HepG2 (cell line): ENCODE data around the gene HDLBP. TPM values are rescaled to one million over a fixed set of nuclear protein-coding genes. Genes with fewer than 3 reads are reported as not detected.
A peak's percentile ranks its signal among the peaks of the same experiment; 100 is the strongest.

Source experiments
- ARNT ChIP-seq: fragments of 450-650 bp; IDR thresholded peaks from 2 replicates; pipeline ENCODE4 v1.6.1; 2017
- ERF ChIP-seq: IDR thresholded peaks from 2 replicates; pipeline ENCODE4 v1.6.1; 2018; ENCODE audit warnings: missing biosample characterization, missing genetic modification reagents
- KAT8 ChIP-seq: IDR thresholded peaks from 2 replicates; pipeline ENCODE4 v1.6.1; 2016; ENCODE audit warnings: missing genetic modification reagents, missing compliant biosample characterization
- KLF16 ChIP-seq, 2 experiments: sonication (generic) in 1 of 2; formaldehyde crosslinking in 1 of 2; IDR thresholded peaks; 2 replicates each; pipeline versions ENCODE4 v1.6.1 to v1.8.0; 2016 to 2023; ENCODE audit warnings: missing genetic modification reagents in 2 of 2, missing compliant biosample characterization in 1 of 2
- NFKBIZ ChIP-seq: IDR thresholded peaks from 2 replicates; pipeline ENCODE4 v1.6.1; 2018; ENCODE audit warnings: missing genetic modification reagents, missing compliant biosample characterization
- NFYB ChIP-seq: sonication (generic); formaldehyde crosslinking; IDR thresholded peaks from 2 replicates; pipeline ENCODE4 v1.4.0; 2020; ENCODE audit warnings: missing genetic modification reagents
- PTBP1 ChIP-seq: fragments of 200-400 bp; formaldehyde crosslinking; IDR thresholded peaks from 2 replicates; pipeline ENCODE4 v1.6.1; 2018; ENCODE audit warnings: low read length, low read depth; ENCODE audit not compliant: poor library complexity, severe bottlenecking
- RAD51 ChIP-seq: fragments of 450-650 bp; IDR thresholded peaks from 2 replicates; pipeline ENCODE4 v1.6.1; 2016; ENCODE audit warnings: borderline replicate concordance
- RARA ChIP-seq: IDR thresholded peaks from 2 replicates; pipeline ENCODE4 v1.6.1; 2016; ENCODE audit warnings: missing genetic modification reagents, missing compliant biosample characterization
- RORA ChIP-seq: sonication (generic); formaldehyde crosslinking; IDR thresholded peaks from 2 replicates; pipeline ENCODE4 v1.5.0; 2020; ENCODE audit warnings: mild to moderate bottlenecking, missing genetic modification reagents, moderate library complexity
- SALL1 ChIP-seq: sonication (generic); formaldehyde crosslinking; IDR thresholded peaks from 2 replicates; pipeline ENCODE4 v1.8.0; 2022; ENCODE audit warnings: mild to moderate bottlenecking, missing genetic modification reagents
- SALL2 ChIP-seq: sonication (generic); formaldehyde crosslinking; IDR thresholded peaks from 2 replicates; pipeline ENCODE4 v1.8.1; 2023; ENCODE audit warnings: mild to moderate bottlenecking, missing genetic modification reagents, inconsistent platforms
- SETDB1 ChIP-seq: sonication (generic); formaldehyde crosslinking; IDR thresholded peaks from 2 replicates; pipeline ENCODE4 v1.5.1; 2020; ENCODE audit warnings: missing genetic modification reagents, mild to moderate bottlenecking, borderline replicate concordance
- SPEN ChIP-seq: sonication (generic); formaldehyde crosslinking; IDR thresholded peaks from 2 replicates; pipeline ENCODE4 v1.5.1; 2020; ENCODE audit warnings: low read depth, mild to moderate bottlenecking, missing genetic modification reagents
- YEATS2 ChIP-seq: sonication (generic); formaldehyde crosslinking; IDR thresholded peaks from 2 replicates; pipeline ENCODE4 v1.4.0; 2020; ENCODE audit warnings: missing genetic modification reagents, borderline replicate concordance
- ZNF12 ChIP-seq: sonication (generic); formaldehyde crosslinking; IDR thresholded peaks from 2 replicates; pipeline ENCODE4 v1.5.0; 2020; ENCODE audit warnings: missing genetic modification reagents
- ZNF124 ChIP-seq: sonication (generic); formaldehyde crosslinking; IDR thresholded peaks from 2 replicates; pipeline ENCODE4 v1.4.0; 2020; ENCODE audit warnings: missing genetic modification reagents
- ZNF230 ChIP-seq: sonication (generic); formaldehyde crosslinking; IDR thresholded peaks from 2 replicates; pipeline ENCODE4 v1.4.0; 2020; ENCODE audit warnings: mild to moderate bottlenecking, missing genetic modification reagents
- ZNF256 ChIP-seq: sonication (generic); formaldehyde crosslinking; conservative IDR thresholded peaks from 2 replicates; pipeline ENCODE4 v1.4.0; 2020; ENCODE audit warnings: missing genetic modification reagents
- ZNF30 ChIP-seq: sonication (generic); formaldehyde crosslinking; IDR thresholded peaks from 2 replicates; pipeline ENCODE4 v1.5.0; 2020; ENCODE audit warnings: mild to moderate bottlenecking, missing genetic modification reagents
- ZNF746 ChIP-seq: sonication (generic); formaldehyde crosslinking; IDR thresholded peaks from 2 replicates; pipeline ENCODE4 v1.8.0; 2022; ENCODE audit warnings: mild to moderate bottlenecking, missing genetic modification reagents
- ZNF75D ChIP-seq: sonication (generic); formaldehyde crosslinking; IDR thresholded peaks from 2 replicates; pipeline ENCODE4 v1.8.1; 2023; ENCODE audit warnings: missing genetic modification reagents, mild to moderate bottlenecking, borderline replicate concordance
- ZNF816 ChIP-seq: sonication (generic); formaldehyde crosslinking; IDR thresholded peaks from 2 replicates; pipeline ENCODE4 v1.8.0; 2022; ENCODE audit warnings: missing genetic modification reagents, mild to moderate bottlenecking, borderline replicate concordance
- ZNF891 ChIP-seq: sonication (generic); formaldehyde crosslinking; IDR thresholded peaks from 2 replicates; pipeline ENCODE4 v1.5.0; 2020; ENCODE audit warnings: mild to moderate bottlenecking, missing genetic modification reagents
- polyA plus RNA-seq, 8 experiments: library from polyadenylated mRNA; depleted of rRNA in 3 of 8; stranded (reverse) in 7 of 8; unstranded in 1 of 8; fragments of >200 nt; fragmentation: Illumina TruSeq in 4 of 8; extraction: Trizol in 4 of 8; gene quantifications; 2 replicates each; pipeline versions ENCODE4 v1.2.1 to v1.2.3, GENCODE V29; 2011 to 2016; ENCODE audit warnings: low read depth in 4 of 8, missing spikeins in 1 of 8, mixed read lengths in 1 of 8; ENCODE audit not compliant: insufficient read depth in 1 of 8
- total RNA-seq, 5 experiments: library from RNA; depleted of rRNA; stranded (reverse); fragments of >200 nt; fragmentation: Illumina TruSeq; extraction: Trizol; gene quantifications; 2 replicates each; pipeline ENCODE4 v1.2.3, GENCODE V29; 2016; ENCODE audit warnings: low read depth in 1 of 5
- TF ChIP-seq, protein P1 (sequence below): sonication (generic); formaldehyde crosslinking; IDR thresholded peaks from 2 replicates; pipeline ENCODE4 v1.4.0; 2020; ENCODE audit warnings: mild to moderate bottlenecking, missing genetic modification reagents, borderline replicate concordance
- TF ChIP-seq, protein P2 (sequence below): sonication (generic); formaldehyde crosslinking; IDR thresholded peaks from 2 replicates; pipeline ENCODE4 v1.8.0; 2022; ENCODE audit warnings: mild to moderate bottlenecking, missing genetic modification reagents, moderate library complexity
- TF ChIP-seq, protein P3 (sequence below): sonication (generic); formaldehyde crosslinking; IDR thresholded peaks from 2 replicates; pipeline ENCODE4 v1.4.0; 2020; ENCODE audit warnings: mild to moderate bottlenecking, missing genetic modification reagents

The HDLBP gene
- total and polyA plus RNA-seq, 2 of the 13 experiments (the other 11 are each of a cell fraction or from before 2014, with no cell fraction given) = 464 to 707 TPM

DNA sequence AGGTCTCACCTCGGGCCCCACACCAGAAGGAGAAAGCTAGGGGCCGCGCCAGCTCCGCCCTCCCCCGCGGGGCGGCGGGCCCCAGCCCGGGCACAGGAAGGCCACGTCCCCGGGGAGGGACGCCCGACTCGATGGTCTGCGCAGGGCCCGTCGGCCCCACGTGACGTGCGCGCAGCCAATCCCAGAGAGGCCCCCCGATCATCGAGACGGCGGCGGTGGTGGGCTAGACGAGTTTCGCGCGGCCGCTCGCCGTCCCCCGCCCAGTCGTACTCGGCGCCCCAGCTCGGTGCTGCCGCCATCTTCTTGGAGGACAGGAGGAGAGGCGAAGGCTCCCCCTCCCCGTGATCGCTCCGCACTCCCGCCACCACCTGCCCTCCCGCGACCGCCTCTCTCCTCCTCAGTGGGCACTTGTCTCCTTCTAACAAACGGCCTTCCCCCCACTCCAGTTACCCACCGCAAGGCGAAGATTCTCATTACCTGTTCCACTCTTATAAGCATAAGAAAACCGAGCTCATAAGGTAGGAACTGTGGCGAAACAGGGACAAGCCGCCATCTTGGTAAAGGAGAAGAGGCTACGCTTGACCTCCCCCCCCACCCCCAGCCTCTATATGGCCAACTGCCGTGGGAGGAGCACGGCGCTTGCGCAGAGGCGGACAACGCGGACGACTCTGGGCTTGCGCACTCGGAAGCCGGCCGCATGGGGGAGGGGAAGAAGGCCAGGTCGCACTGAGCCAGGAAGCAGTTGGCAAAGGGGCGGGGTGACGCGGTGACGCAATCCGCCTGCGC lies at the start of gene HDLBP (continued):
- TF ChIP-seq, protein P1, sequence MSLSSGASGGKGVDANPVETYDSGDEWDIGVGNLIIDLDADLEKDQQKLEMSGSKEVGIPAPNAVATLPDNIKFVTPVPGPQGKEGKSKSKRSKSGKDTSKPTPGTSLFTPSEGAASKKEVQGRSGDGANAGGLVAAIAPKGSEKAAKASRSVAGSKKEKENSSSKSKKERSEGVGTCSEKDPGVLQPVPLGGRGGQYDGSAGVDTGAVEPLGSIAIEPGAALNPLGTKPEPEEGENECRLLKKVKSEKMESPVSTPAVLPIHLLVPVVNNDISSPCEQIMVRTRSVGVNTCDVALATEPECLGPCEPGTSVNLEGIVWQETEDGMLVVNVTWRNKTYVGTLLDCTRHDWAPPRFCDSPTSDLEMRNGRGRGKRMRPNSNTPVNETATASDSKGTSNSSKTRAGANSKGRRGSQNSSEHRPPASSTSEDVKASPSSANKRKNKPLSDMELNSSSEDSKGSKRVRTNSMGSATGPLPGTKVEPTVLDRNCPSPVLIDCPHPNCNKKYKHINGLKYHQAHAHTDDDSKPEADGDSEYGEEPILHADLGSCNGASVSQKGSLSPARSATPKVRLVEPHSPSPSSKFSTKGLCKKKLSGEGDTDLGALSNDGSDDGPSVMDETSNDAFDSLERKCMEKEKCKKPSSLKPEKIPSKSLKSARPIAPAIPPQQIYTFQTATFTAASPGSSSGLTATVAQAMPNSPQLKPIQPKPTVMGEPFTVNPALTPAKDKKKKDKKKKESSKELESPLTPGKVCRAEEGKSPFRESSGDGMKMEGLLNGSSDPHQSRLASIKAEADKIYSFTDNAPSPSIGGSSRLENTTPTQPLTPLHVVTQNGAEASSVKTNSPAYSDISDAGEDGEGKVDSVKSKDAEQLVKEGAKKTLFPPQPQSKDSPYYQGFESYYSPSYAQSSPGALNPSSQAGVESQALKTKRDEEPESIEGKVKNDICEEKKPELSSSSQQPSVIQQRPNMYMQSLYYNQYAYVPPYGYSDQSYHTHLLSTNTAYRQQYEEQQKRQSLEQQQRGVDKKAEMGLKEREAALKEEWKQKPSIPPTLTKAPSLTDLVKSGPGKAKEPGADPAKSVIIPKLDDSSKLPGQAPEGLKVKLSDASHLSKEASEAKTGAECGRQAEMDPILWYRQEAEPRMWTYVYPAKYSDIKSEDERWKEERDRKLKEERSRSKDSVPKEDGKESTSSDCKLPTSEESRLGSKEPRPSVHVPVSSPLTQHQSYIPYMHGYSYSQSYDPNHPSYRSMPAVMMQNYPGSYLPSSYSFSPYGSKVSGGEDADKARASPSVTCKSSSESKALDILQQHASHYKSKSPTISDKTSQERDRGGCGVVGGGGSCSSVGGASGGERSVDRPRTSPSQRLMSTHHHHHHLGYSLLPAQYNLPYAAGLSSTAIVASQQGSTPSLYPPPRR (CRISPR knock-in tag) = peak; percentile 88
- TF ChIP-seq, protein P2, sequence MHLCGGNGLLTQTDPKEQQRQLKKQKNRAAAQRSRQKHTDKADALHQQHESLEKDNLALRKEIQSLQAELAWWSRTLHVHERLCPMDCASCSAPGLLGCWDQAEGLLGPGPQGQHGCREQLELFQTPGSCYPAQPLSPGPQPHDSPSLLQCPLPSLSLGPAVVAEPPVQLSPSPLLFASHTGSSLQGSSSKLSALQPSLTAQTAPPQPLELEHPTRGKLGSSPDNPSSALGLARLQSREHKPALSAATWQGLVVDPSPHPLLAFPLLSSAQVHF (CRISPR knock-in tag) = no peak
- TF ChIP-seq ZNF75D (CRISPR knock-in tag) (no peak), ZNF891 (no peak; the same call in 1 of the 2 replicates), ERF (peak; percentile 98), ARNT (no peak), PTBP1 (no peak), KLF16 (CRISPR knock-in tag; IDR thresholded peaks at IDR 0.05) (peak in 1 of 2 experiments; percentile 81; a peak in 2 of 4 replicates), ZNF230 (CRISPR knock-in tag) (peak; percentile 99), ZNF124 (CRISPR knock-in tag) (peak; percentile 68; the same call in 1 of the 2 replicates), RAD51 (peak; percentile 91), NFYB (peak; percentile 92), SETDB1 (no peak), ZNF816 (CRISPR knock-in tag) (peak; percentile 98), ZNF256 (no peak), SALL1 (CRISPR knock-in tag) (peak; percentile 84), ZNF12 (CRISPR knock-in tag) (peak; percentile 73; the same call in 1 of the 2 replicates), SALL2 (0 out of 2 replicates have a peak, but pooled peaks have one; percentile 41), ZNF746 (CRISPR knock-in tag) (no peak; the same call in none of the 2 replicates), YEATS2 (CRISPR knock-in tag) (peak; percentile 94), RORA (CRISPR knock-in tag) (no peak), RARA (CRISPR knock-in tag) (peak; percentile 37; the same call in 1 of the 2 replicates), SPEN (CRISPR knock-in tag) (peak; percentile 97), NFKBIZ (CRISPR knock-in tag) (peak; percentile 90; the same call in 1 of the 2 replicates), KAT8 (CRISPR knock-in tag) (peak; percentile 94), ZNF30 (CRISPR knock-in tag) (no peak)
- TF ChIP-seq, protein P3, sequence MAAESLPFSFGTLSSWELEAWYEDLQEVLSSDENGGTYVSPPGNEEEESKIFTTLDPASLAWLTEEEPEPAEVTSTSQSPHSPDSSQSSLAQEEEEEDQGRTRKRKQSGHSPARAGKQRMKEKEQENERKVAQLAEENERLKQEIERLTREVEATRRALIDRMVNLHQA (CRISPR knock-in tag) = no peak
